RWPE1 (cell line): ENCODE results near the gene PAX3.

Experiments used
- CTCF ChIA-PET: fragments of 350-600 bp; sonication (Branson Sonifier 250); formaldehyde crosslinking; extraction: SDS; loops from one replicate; lab custom pipeline; 2021; lab: Yijun Ruan, JAX
- POLR2A ChIA-PET: fragments of 400-600 bp; formaldehyde crosslinking; extraction: SDS; loops from one replicate; lab custom pipeline; 2020; ENCODE audit warnings: antibody characterized with exemption; ENCODE audit not compliant: low non-redundant PET; lab: Yijun Ruan, JAX
- DNase-seq: peaks from one replicate; pipeline ENCODE4 v3.0.0; 2012; ENCODE audit warnings: low spot score
- H3K27ac ChIP-seq: fragments of 450-650 bp; 2 replicates; pipeline ENCODE4 v1.5.1; 2017
- CTCF ChIP-seq: fragments of 450-650 bp; conservative IDR thresholded peaks from 2 replicates; pipeline ENCODE4 v1.5.1; 2017; ENCODE audit warnings: low read depth, mild to moderate bottlenecking

Gene PAX3

DNA sequence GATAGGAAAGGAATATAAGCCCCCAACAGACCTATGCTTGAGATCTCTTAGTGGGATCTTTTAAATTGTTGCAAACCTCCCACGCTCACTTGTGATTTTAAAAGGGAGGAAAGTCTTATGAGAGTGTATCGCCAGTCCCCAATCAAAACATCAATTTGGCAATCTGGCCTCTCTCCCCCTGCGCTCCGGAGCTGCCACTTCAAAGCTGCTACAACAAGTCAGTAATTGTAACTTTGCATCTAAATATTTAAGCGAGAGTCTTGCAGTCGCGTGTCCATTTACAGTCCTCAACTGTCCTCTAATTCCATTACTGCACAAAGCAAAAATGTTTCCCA is 8.4 kb downstream of the PAX3 start:
- no peak overlapping the region for H3K27ac ChIP-seq
- ChIA-PET POLR2A (no interaction called here), CTCF (interaction anchor here (0.7 kb wide), 1 partner anchor 694 kb away, joined by 3 read pairs; no protein-coding TSS in a partner anchor)
- no peak for DNase-seq
- no peak for TF ChIP-seq CTCF

- ChIA-PET CTCF (interaction anchor here (0.6 to 0.7 kb wide), 2 partner anchors 360 to 694 kb away, joined by 3 read pairs; no protein-coding TSS in a partner anchor), POLR2A (no interaction called here)
- TF ChIP-seq CTCF = no peak
- no peak overlapping the region for H3K27ac ChIP-seq
- no peak for DNase-seq
Measured at GRCh38 chr2:222289278-222290160, 9.3 kb downstream of the PAX3 start.

DNA sequence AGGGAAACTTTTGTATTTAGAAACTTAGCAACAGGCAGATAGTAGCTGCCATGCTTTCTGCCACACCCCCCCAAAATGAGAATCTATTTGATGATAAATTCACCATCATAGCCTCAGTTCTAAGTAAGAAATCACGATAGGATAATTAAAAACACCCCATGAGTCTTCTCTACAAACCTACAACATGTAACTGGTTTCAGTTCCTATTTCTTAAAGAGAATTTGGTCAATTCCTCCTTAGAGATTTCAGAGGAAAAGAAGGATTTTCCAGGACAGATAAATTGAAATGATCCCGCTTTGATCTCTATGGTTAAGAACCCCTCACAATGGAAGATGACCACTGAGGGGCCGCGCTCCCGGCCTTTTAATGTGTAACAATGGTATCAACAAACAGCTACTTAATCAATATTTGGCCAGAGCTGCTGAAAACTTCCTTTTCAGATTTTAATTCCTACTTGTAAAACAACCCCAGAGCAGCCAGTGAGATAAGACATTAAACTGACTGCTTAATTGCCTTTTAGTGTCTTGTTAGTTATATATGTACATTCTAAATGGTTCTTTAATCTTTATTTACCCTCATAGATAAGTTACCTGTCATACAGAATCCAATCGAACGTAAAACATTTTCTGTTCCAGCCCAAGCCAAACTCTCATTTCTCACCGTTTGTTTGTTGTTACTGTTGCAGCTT is 10.1 kb downstream of the PAX3 start:
- no peak for DNase-seq
- no peak for TF ChIP-seq CTCF
- no peak overlapping the region for H3K27ac ChIP-seq
- CTCF ChIA-PET = interaction anchor here (0.6 kb wide), 2 partner anchors 361 to 604 kb away, joined by 3 read pairs; no protein-coding TSS in a partner anchor
- POLR2A ChIA-PET = no interaction called here

DNA sequence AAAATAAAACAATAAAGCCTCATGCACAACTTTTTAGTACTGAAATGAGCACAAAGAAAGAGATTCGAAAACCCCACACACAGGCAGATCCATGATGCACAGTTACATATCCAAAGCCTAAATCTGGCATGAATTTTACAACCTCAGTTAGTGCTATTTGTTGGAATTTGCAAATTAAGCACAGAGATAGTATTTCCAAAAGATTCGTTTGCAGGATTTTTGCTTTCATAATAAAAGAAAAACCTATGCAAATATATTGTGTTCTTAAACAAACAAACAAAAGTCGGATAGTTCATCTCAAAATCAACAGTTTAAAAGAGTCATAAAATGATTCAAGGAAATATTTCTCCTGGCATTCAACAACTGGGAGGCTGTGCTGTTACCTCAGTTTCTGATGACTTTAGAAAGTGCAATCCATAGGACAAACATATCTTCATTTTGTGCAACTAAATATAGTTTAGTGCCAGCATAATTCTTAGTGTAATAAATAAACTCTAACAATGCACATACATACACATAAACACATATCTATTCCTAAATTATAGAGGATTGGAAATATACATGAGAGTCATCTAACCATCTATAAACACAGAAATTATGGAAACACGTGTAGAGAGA is 10.8 kb downstream of the PAX3 start:
- ChIA-PET POLR2A (no interaction called here), CTCF (interaction anchor here (0.6 kb wide), 1 partner anchor 603 kb away, joined by 3 read pairs; no protein-coding TSS in a partner anchor)
- TF ChIP-seq CTCF = no peak
- no peak overlapping the region for H3K27ac ChIP-seq
- no peak for DNase-seq

DNA sequence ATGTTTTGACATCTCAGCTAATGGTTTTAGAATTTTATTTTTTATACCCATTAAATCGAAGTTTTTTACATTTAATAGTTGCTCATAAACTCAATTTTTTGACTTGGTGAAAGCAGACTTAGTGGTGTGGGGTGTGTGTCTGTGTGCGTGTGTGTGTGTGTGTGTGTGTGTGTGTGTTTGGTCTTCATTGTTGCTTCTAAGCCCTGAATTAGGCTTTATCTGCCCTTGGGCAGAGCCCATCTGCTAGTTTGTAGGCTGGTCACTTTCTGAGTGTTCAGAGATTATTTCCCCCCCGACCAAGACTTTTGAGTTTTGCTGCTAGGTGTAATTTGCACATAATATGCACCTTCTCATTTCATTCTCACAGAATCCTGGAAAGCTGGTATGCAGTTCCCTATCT is 14.3 kb downstream of the PAX3 start:
- ChIA-PET CTCF (interaction anchor here (0.6 to 1.1 kb wide), 2 partner anchors 207 to 310 kb away, joined by 3 read pairs; no protein-coding TSS in a partner anchor), POLR2A (no interaction called here)
- DNase-seq = no peak
- no peak for TF ChIP-seq CTCF
- H3K27ac ChIP-seq = no peak overlapping the region

- no peak overlapping the region for H3K27ac ChIP-seq
- ChIA-PET CTCF (interaction anchor here (0.6 kb wide), 1 partner anchor 8 kb away, joined by 3 read pairs; no protein-coding TSS in a partner anchor), POLR2A (no interaction called here)
- no peak for TF ChIP-seq CTCF
- DNase-seq = no peak
Measured at GRCh38 chr2:222283634-222284033, 15.2 kb downstream of the PAX3 start.
